Breast epithelium (tissue), 4 donors: ENCODE data around the gene CHI3L2. TPM values are rescaled to one million over a fixed set of nuclear protein-coding genes. Genes with fewer than 3 reads are reported as not detected.
A peak's percentile ranks its signal among the peaks of the same experiment; 100 is the strongest.

Experiments used
- DNase-seq, 2 donors: peaks; one replicate each; pipeline ENCODE4 v3.0.0-alpha.2; 2019; ENCODE audit warnings: low spot score in 2 of 2
- H3K27ac ChIP-seq, 2 donors: fragments of 200-600 bp; sonication (generic) in 1 of 2; one replicate each; pipeline ENCODE4 v1.5.1; 2016 to 2019; ENCODE audit warnings: mild to moderate bottlenecking in 1 of 2
- H3K27me3 ChIP-seq, 2 donors: fragments of 200-600 bp; sonication (generic) in 1 of 2; one replicate each; pipeline versions ENCODE4 v1.5.1 to v1.6.0; 2017 to 2019; ENCODE audit warnings: control low read depth in 1 of 2, mild to moderate bottlenecking in 1 of 2
- H3K36me3 ChIP-seq: fragments of 200-600 bp; one replicate; pipeline ENCODE4 v1.5.1; 2019
- H3K4me1 ChIP-seq, 2 donors: fragments of 200-600 bp; sonication (generic); one replicate each; pipeline ENCODE4 v1.5.1; 2016 to 2019; ENCODE audit warnings: control low read depth in 1 of 2
- H3K4me3 ChIP-seq, 3 donors: fragments of 200-600 bp; sonication (generic); 1 replicate in 2 of 3; 2 replicates in 1 of 3; pipeline ENCODE4 v1.5.1; 2016 to 2019; ENCODE audit warnings: mild to moderate bottlenecking in 3 of 3, moderate library complexity in 2 of 3
- H3K9me3 ChIP-seq, 2 donors: fragments of 200-600 bp; sonication (generic) in 1 of 2; one replicate each; pipeline ENCODE4 v1.5.1; 2016 to 2019; ENCODE audit warnings: control low read depth in 1 of 2
- POLR2A ChIP-seq: fragments of 450-650 bp; IDR thresholded peaks from one replicate; pipeline ENCODE4 v1.6.1; 2016; ENCODE audit warnings: antibody characterized with exemption, mild to moderate bottlenecking, moderate library complexity
- POLR2AphosphoS5 ChIP-seq, 3 donors: sonication (generic); formaldehyde crosslinking; IDR thresholded peaks; one replicate each; pipeline ENCODE4 v1.6.1; 2017; ENCODE audit warnings: antibody characterized with exemption in 3 of 3
- intact Hi-C: fragments of 100-400 bp; cut with DNase I; formaldehyde crosslinking; loops from one replicate; pipeline ENCODE4 v1.15.1; 2023; ENCODE audit warnings: low total_unique reads
- total RNA-seq, 3 donors: library from RNA; depleted of rRNA; stranded (reverse); fragments of >200 nt; gene quantifications; one replicate each; pipeline ENCODE4 v1.1.0, GENCODE V29; 2016
- TF ChIP-seq, protein P1 (sequence below), 3 donors: fragments of 450-650 bp; IDR thresholded peaks; one replicate each; pipeline ENCODE4 v1.5.1; 2016 to 2017; ENCODE audit warnings: antibody characterized with exemption in 3 of 3, mild to moderate bottlenecking in 3 of 3, moderate library complexity in 3 of 3

Gene CHI3L2
- total RNA-seq, 3 donors from 2014 or later: 9.5 to 22.0 (median 14.1) TPM

DNA sequence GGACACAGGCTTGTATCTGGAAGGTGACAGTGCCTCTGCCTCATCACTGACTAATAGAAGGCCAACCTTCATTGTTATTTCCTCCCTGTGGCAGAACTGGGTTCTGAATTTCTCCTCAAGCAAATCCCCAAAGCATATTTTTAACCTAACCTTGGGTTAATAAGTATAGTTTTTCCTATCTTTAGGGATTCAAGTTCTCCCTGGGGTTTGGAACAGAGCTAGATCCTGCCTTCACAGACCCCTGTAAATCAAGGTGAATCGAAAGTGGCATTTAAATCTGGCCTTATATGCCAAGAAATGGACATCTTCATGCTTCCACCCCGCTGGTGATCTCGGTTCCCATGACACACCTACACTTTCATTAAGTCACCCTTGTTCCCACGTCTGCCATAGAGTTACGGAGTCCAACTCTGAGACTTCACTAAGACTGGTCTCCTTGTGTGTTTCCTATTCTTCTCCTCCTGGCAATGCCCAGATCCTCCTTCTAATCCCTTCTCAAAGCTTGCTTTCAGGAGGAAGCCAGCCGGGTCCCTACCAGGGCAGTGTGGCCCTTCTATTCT is 4.3 kb upstream of the CHI3L2 start:
- Histone ChIP-seq H3K4me1 (peaks cover 4 to 10% of the 10 kb centered on the region in 2 donors), H3K4me3 (no peak overlapping the region), H3K36me3 (no peaks in the 10 kb centered on the region), H3K9me3 (no peaks in the 10 kb centered on the region), H3K27ac (peak overlapping the region; percentile 5 to 48), H3K27me3 (no peaks in the 10 kb centered on the region)
- DNase-seq: no peak
- intact Hi-C loops: no loop called here
- TF ChIP-seq POLR2AphosphoS5 (IDR thresholded peaks at IDR 0.05): no peak
- TF ChIP-seq, protein P1, sequence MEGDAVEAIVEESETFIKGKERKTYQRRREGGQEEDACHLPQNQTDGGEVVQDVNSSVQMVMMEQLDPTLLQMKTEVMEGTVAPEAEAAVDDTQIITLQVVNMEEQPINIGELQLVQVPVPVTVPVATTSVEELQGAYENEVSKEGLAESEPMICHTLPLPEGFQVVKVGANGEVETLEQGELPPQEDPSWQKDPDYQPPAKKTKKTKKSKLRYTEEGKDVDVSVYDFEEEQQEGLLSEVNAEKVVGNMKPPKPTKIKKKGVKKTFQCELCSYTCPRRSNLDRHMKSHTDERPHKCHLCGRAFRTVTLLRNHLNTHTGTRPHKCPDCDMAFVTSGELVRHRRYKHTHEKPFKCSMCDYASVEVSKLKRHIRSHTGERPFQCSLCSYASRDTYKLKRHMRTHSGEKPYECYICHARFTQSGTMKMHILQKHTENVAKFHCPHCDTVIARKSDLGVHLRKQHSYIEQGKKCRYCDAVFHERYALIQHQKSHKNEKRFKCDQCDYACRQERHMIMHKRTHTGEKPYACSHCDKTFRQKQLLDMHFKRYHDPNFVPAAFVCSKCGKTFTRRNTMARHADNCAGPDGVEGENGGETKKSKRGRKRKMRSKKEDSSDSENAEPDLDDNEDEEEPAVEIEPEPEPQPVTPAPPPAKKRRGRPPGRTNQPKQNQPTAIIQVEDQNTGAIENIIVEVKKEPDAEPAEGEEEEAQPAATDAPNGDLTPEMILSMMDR (IDR thresholded peaks at IDR 0.05): peak in 1 of 3 donors; percentile 5

DNA sequence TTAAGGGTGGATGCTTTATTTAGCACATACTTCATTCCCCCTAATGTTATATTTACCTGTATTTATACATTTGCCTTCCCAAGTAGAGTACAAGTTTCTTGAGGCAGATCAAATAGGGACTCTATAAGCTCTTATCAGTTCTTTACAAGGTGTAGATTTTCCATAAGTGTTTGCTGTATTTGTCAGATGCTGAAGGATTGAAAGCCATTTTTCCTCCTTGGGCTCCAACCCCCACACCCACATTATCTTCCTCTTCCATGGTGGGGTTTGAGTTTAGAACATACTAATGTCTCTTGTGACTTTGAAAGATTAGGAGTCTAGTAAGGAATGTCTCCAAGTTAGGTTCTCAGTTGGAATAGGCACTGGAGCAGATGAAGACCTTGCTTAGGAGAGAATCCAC is 2.4 kb upstream of the CHI3L2 start:
- Histone ChIP-seq H3K4me1 (peaks cover 4 to 16% of the 10 kb centered on the region in 2 donors), H3K36me3 (no peaks in the 10 kb centered on the region), H3K27me3 (no peaks in the 10 kb centered on the region), H3K27ac (peak overlapping the region in 1 of 2 donors; percentile 22), H3K9me3 (no peaks in the 10 kb centered on the region), H3K4me3 (no peak overlapping the region)
- TF ChIP-seq POLR2AphosphoS5 (IDR thresholded peaks at IDR 0.05): no peak
- TF ChIP-seq POLR2A: no peak
- TF ChIP-seq, protein P1 (IDR thresholded peaks at IDR 0.05): no peak
- no peak for DNase-seq
- intact Hi-C loops: no loop called here

DNA sequence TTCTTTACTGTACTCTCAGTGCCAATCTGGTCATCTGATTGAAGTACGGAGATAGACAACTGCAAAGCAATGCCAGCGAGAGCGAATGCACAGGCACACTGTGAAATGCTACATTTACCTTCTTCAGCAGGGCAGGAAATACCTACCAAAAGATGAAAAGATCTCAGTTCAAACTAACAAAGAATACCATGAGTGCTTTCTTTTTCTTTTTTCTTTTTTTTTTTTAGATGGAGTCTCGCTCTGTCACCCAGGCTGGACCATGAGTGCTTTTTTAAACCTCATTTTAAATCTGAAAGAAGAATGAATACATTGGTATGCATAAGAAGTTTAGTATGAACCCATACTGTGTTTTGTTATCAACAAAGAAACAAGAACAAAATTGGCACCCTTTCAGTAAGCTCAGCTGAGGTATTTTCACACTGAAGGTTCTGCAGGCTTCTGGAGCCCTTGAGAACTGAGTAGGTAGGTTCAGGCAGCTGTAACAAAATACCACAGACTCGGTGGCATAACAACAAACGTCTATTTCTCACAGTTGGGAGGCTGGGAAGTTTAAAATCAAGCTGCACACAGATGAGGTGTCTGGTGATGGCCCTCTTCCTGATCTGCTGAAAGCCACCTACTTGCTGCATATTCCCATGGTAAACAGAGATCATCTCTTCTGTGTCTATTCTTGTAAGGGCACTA is 1.7 kb upstream of the CHI3L2 start:
- no peaks in the 10 kb centered on the region for H3K27me3 ChIP-seq
- intact Hi-C loops: no loop called here
- no peaks in the 10 kb centered on the region for H3K36me3 ChIP-seq
- no peak overlapping the region for H3K4me3 ChIP-seq
- TF ChIP-seq POLR2A: no peak
- TF ChIP-seq, protein P1 (IDR thresholded peaks at IDR 0.05): no peak
- TF ChIP-seq POLR2AphosphoS5 (IDR thresholded peaks at IDR 0.05): no peak
- peak overlapping the region in 1 of 2 donors; percentile 22 for H3K27ac ChIP-seq
- H3K9me3 ChIP-seq: no peaks in the 10 kb centered on the region
- no peak for DNase-seq
- peaks cover 4 to 16% of the 10 kb centered on the region in 2 donors for H3K4me1 ChIP-seq

DNA sequence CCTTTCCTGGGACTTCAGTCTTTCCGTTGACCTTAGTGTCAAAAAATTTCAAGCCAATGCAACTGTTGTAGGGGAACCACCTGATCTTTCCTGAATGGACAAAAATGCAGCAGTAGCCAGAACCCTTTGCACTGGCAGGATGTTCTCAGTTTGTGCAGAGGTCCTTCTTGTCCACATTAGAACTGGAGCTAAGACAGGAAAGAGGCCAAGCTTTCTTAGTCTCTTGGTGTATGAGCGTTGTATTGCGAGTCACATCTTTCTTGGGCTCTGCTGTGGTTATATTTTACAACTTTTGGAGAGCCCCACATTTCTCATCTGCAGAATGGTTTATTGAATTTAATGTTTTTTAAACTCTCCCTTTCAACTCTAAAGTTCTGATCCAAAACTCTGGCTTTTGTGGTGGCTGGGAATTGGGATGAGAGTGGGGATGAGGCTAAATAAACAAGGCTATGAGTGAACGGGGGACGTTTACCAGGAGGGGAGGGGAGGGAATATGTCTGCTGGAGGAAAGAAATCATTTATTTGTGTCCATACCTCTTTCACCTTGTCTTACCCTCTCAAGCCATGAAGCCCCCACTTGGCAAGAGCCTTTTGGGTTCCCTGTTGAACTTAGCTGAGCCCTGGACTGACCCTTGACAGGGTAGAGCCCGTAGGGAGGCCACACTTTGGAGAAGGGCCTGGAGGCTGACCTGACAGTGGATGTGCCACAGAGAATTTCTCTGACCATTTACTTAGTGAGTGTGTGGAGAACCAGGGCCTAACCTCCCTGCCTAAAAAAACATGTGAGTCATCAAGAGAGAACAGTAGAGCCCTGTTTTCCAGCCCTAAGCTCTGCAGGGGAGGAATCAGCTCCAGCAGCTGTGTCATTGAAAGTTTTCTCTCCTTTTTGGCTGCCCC is 586 bp downstream of the CHI3L2 start:
- Histone ChIP-seq H3K9me3 (no peaks in the 10 kb centered on the region), H3K4me1 (peaks cover 4 to 16% of the 10 kb centered on the region in 2 donors), H3K27me3 (no peaks in the 10 kb centered on the region), H3K4me3 (peak overlapping the region in 1 of 3 donors; percentile 13), H3K27ac (peak overlapping the region; percentile 91 to 93), H3K36me3 (no peaks in the 10 kb centered on the region)
- peak; percentile 52 to 61 for DNase-seq
- intact Hi-C loops: no loop called here
- TF ChIP-seq, protein P1 (IDR thresholded peaks at IDR 0.05): no peak
- TF ChIP-seq POLR2A (no peak), POLR2AphosphoS5 (IDR thresholded peaks at IDR 0.05) (no peak)
